DOHH2 (cell line): Measurements from ENCODE around the gene APELA.

ENCODE experiments used
- H3F3A ChIP-seq: fragments of 200-600 bp; sonication (generic), shearing (Covaris generic); 2 replicates; pipeline ENCODE4 v1.6.0; 2016; ENCODE audit warnings: antibody characterized with exemption, mild to moderate bottlenecking; ENCODE audit not compliant: control insufficient read depth, insufficient read depth
- H3K27ac ChIP-seq: fragments of 200-600 bp; sonication (generic); 2 replicates; pipeline ENCODE4 v1.5.1; 2014; ENCODE audit warnings: low read depth, mild to moderate bottlenecking, low read length, moderate library complexity
- H3K27me3 ChIP-seq: fragments of 200-600 bp; sonication (generic); 2 replicates; pipeline ENCODE4 v1.6.1; 2014; ENCODE audit warnings: mild to moderate bottlenecking, low read length, mixed read lengths; ENCODE audit not compliant: control insufficient read depth
- H3K36me3 ChIP-seq: fragments of 200-600 bp; sonication (generic); 2 replicates; pipeline ENCODE4 v1.6.1; 2014; ENCODE audit warnings: mild to moderate bottlenecking, low read length, moderate library complexity, mixed read lengths; ENCODE audit not compliant: control insufficient read depth
- H3K4me1 ChIP-seq: fragments of 200-600 bp; sonication (generic); 2 replicates; pipeline ENCODE4 v1.6.1; 2014; ENCODE audit warnings: mild to moderate bottlenecking, low read length, mixed read lengths; ENCODE audit not compliant: control insufficient read depth
- H3K4me2 ChIP-seq: fragments of 200-600 bp; sonication (generic); 2 replicates; pipeline ENCODE4 v1.6.0; 2014; ENCODE audit warnings: mild to moderate bottlenecking, low read length, moderate library complexity
- H3K4me3 ChIP-seq: fragments of 200-600 bp; sonication (generic); 2 replicates; pipeline ENCODE4 v1.5.1; 2014; ENCODE audit warnings: mild to moderate bottlenecking, low read length, mixed read lengths
- H3K79me2 ChIP-seq: fragments of 200-600 bp; sonication (generic); 2 replicates; pipeline ENCODE4 v1.6.1; 2014; ENCODE audit warnings: mild to moderate bottlenecking, low read length, mixed read lengths; ENCODE audit not compliant: control insufficient read depth
- H3K9me2 ChIP-seq: fragments of 200-600 bp; sonication (generic); replicated peaks from 2 replicates; pipeline ENCODE4 v1.6.1; 2014; ENCODE audit warnings: mild to moderate bottlenecking, low read length, mixed read lengths; ENCODE audit not compliant: control insufficient read depth
- H3K9me3 ChIP-seq: fragments of 200-600 bp; sonication (generic); 2 replicates; pipeline ENCODE4 v1.6.1; 2014; ENCODE audit warnings: antibody characterized with exemption, low read length, mixed read lengths; ENCODE audit not compliant: control insufficient read depth, insufficient read depth
- H4K20me1 ChIP-seq: fragments of 200-600 bp; sonication (generic); 2 replicates; pipeline ENCODE4 v1.6.0; 2014; ENCODE audit warnings: low read depth, mild to moderate bottlenecking, antibody characterized with exemption, low read length, moderate library complexity; ENCODE audit not compliant: control insufficient read depth, insufficient read depth
- EZH2phosphoT487 ChIP-seq: fragments of 200-600 bp; sonication (generic); IDR thresholded peaks from 2 replicates; pipeline ENCODE4 v1.6.1; 2017; ENCODE audit warnings: borderline replicate concordance, mild to moderate bottlenecking, antibody characterized with exemption, low read length, moderate library complexity, mixed read lengths
- TF ChIP-seq, protein P1 (sequence below): fragments of 200-600 bp; sonication (generic); IDR thresholded peaks from one replicate; pipeline ENCODE4 v1.5.1; 2014; ENCODE audit warnings: antibody characterized with exemption, mild to moderate bottlenecking, low read depth, low read length; ENCODE audit not compliant: poor library complexity, severe bottlenecking

The APELA gene, protein sequence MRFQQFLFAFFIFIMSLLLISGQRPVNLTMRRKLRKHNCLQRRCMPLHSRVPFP

DNA sequence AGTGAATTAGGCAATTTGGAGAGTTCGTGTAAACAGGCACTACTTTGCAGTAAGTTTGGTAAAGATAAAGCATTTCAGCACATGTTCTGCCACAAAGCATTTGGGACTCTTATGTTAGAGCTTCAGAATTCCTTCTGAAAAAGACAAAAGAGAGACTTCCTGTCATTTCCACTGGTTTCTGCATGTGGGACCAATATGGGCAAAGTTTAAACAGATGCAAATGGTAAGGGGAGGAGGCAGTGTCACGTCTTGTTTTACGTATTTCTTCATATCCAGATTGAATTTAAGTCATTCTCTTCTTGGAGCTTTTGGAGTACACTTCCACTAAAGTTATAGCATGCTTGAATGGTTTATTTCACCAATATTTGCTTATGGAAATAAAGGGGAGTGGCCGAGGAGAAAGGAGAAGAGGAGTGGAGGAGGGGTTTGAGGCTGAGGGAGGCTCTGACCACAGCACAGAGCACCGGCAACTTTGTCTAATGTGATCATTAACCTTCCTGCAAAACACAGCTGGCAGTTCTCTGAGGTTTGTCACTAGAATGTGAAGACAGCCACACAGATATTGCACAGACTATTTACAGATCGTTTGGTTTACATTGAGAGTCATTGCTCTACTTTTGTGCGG is at the start of gene APELA:
APELA (plus strand) TSS at position 479 of the 625 bp plus-strand sequence. CDS start 154 bp downstream, outside the sequence.
- Histone ChIP-seq H3K27ac (no peak within 1 kb of the TSS), H4K20me1 (no peaks in the 10 kb centered on the region), H3K27me3 (peaks cover 8% of the 10 kb centered on the region), H3K4me3 (no peak within 1 kb of the TSS), H3K9me2 (no peaks in the 10 kb centered on the region), H3K9me3 (no peaks in the 10 kb centered on the region), H3F3A (no peaks in the 10 kb centered on the region), H3K36me3 (no peaks in the 10 kb centered on the region), H3K79me2 (no peaks in the 10 kb centered on the region), H3K4me1 (peaks cover 4% of the 10 kb centered on the region; the same call in 1 of the 2 replicates), H3K4me2 (no peak within 1 kb of the TSS; the same call in 1 of the 2 replicates)
- TF ChIP-seq EZH2phosphoT487, result no peak
- TF ChIP-seq, protein P1, sequence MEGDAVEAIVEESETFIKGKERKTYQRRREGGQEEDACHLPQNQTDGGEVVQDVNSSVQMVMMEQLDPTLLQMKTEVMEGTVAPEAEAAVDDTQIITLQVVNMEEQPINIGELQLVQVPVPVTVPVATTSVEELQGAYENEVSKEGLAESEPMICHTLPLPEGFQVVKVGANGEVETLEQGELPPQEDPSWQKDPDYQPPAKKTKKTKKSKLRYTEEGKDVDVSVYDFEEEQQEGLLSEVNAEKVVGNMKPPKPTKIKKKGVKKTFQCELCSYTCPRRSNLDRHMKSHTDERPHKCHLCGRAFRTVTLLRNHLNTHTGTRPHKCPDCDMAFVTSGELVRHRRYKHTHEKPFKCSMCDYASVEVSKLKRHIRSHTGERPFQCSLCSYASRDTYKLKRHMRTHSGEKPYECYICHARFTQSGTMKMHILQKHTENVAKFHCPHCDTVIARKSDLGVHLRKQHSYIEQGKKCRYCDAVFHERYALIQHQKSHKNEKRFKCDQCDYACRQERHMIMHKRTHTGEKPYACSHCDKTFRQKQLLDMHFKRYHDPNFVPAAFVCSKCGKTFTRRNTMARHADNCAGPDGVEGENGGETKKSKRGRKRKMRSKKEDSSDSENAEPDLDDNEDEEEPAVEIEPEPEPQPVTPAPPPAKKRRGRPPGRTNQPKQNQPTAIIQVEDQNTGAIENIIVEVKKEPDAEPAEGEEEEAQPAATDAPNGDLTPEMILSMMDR, result no peak

DNA sequence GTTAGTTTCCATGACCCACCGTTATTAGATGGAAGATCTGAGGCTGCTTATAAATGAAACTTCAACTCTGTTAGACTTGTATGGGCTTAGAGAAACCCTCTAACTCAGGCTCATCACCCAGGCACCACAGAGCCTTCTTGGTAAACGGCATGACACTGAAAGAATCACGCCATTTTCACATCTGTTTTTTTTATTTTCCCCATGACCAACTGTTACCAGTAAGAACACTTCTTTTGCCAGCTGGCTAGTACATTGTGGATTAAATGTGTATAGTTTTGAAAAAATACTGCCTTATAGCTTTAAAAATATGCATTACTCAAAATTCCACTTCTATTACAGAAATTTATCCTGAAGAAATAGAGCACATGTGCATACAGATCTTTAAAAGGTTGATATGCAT is 48.0 kb upstream of the APELA start:
- Histone ChIP-seq H3K9me2 (no peaks in the 10 kb centered on the region), H3F3A (no peaks in the 10 kb centered on the region), H3K9me3 (no peaks in the 10 kb centered on the region), H4K20me1 (no peaks in the 10 kb centered on the region), H3K4me3 (no peak overlapping the region), H3K79me2 (no peaks in the 10 kb centered on the region), H3K36me3 (no peaks in the 10 kb centered on the region), H3K4me1 (no peaks in the 10 kb centered on the region), H3K4me2 (no peak overlapping the region), H3K27me3 (no peaks in the 10 kb centered on the region; the same call in 1 of the 2 replicates), H3K27ac (no peak overlapping the region)
- TF ChIP-seq, protein P1, result no peak
- no peak for TF ChIP-seq EZH2phosphoT487

DNA sequence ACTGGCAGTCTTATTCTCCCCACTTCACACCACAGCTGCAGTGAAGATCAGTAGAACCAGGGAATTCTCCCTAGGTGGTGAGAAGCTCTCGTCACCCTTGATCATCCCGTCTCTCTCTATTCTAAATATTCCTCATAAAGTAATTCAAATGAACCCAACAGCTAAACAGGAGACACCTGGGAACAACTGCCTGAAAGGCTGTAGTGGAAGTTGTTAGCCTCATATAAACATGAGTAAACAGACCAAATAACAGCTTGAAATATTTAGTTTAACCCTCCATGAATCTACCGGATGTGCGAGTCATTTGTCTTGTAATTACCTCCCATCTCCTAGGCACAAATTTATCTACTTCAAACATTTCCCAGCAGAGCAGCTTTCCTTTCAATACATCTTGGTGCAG is 30.4 kb upstream of the APELA start:
- H3K9me3 ChIP-seq, result no peaks in the 10 kb centered on the region
- H3K79me2 ChIP-seq, result no peaks in the 10 kb centered on the region
- H3K36me3 ChIP-seq, result no peaks in the 10 kb centered on the region
- no peak overlapping the region for H3K4me2 ChIP-seq
- no peak overlapping the region for H3K4me3 ChIP-seq
- TF ChIP-seq, protein P1, result no peak
- TF ChIP-seq EZH2phosphoT487, result no peak
- H3K27ac ChIP-seq, result no peak overlapping the region
- no peaks in the 10 kb centered on the region for H3K4me1 ChIP-seq
- H3F3A ChIP-seq, result no peaks in the 10 kb centered on the region
- no peaks in the 10 kb centered on the region for H4K20me1 ChIP-seq
- no peaks in the 10 kb centered on the region for H3K27me3 ChIP-seq
- no peaks in the 10 kb centered on the region for H3K9me2 ChIP-seq
